ENCODE results near the gene SYNDIG1. TPM values are rescaled to one million over a fixed set of nuclear protein-coding genes. Genes with fewer than 3 reads are reported as not detected.

Gene SYNDIG1
- total RNA-seq, 4 donors from 2014 or later = 0.27 to 0.32 TPM; not detected in 2

GRCh38 chr20:24547967-24548366 lies 78.5 kb downstream of the SYNDIG1 start:
- no peaks in the 10 kb centered on the region for H3K27me3 ChIP-seq
- TF ChIP-seq CTCF (IDR thresholded peaks at IDR 0.05) (no peak), POLR2AphosphoS5 (IDR thresholded peaks at IDR 0.05) (no peak), POLR2A (IDR thresholded peaks at IDR 0.05) (no peak), EP300 (IDR thresholded peaks at IDR 0.05; ENCODE audit: low read depth) (no peak)
- 61 to 83% methylated on average over 5 to 10 of the region's 10 CpGs for WGBS, 2 donors (ENCODE audit: low coverage in 1 of 2)
- H3K9me3 ChIP-seq = no peaks in the 10 kb centered on the region
- H3K36me3 ChIP-seq = no peaks in the 10 kb centered on the region
- H3K4me1 ChIP-seq = no peaks in the 10 kb centered on the region
- no peak overlapping the region for H3K4me3 ChIP-seq
- H3K27ac ChIP-seq = no peak overlapping the region
- intact Hi-C loops (cut with DNase I; ENCODE audit: low total_unique reads) = no loop called here
- no peak for DNase-seq
- in situ Hi-C loops (cut with MboI; ENCODE audit: low pct_ligation_motif_present in 1 of 4, low pct_unique_long_range_greater_than_20kb in 1 of 4, low sequenced_read_pairs in 3 of 4) = no loop called here

DNA sequence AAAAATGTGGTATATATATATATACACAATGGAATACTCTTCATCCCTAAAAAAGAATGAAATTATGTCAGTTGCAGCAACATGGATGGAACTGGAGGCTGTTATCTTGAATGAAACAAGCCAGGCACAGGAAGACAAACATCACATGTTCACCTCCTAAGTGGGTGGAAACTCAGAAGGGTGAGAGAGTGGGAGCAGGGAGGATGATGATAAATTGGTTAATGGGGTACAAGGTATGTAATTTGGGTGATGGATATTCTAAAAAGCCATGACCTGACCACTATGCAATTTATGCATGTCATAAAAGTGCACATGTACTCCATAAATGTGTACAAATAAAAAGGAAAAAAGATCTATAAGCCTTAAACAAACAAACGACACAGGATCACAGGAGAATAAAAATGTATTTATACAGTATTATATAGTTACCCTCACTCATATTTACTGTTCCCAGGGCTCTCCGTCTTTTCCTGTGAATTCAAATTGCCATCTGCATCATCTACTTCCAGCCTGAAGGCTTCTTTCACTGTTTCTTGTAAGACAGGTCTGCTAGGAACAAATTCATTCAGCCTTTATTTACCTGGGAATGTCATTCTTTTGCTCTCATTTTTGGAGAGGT lies 89.8 kb downstream of the SYNDIG1 start:
- H3K4me3 ChIP-seq = no peak overlapping the region
- in situ Hi-C loops (cut with MboI; ENCODE audit: low pct_ligation_motif_present in 1 of 4, low pct_unique_long_range_greater_than_20kb in 1 of 4, low sequenced_read_pairs in 3 of 4) = no loop called here
- no peaks in the 10 kb centered on the region for H3K27me3 ChIP-seq
- no peaks in the 10 kb centered on the region for H3K9me3 ChIP-seq
- TF ChIP-seq POLR2AphosphoS5 (IDR thresholded peaks at IDR 0.05) (no peak), EP300 (IDR thresholded peaks at IDR 0.05; ENCODE audit: low read depth) (no peak), CTCF (IDR thresholded peaks at IDR 0.05) (no peak), POLR2A (IDR thresholded peaks at IDR 0.05) (no peak)
- H3K36me3 ChIP-seq = no peaks in the 10 kb centered on the region
- no peak overlapping the region for H3K27ac ChIP-seq
- intact Hi-C loops (cut with DNase I; ENCODE audit: low total_unique reads) = no loop called here
- whole genome bisulfite sequencing, 2 donors (ENCODE audit: low coverage in 1 of 2) = 32 to 51% methylated on average over 2 of the region's 2 CpGs
- DNase-seq = no peak
- no peaks in the 10 kb centered on the region for H3K4me1 ChIP-seq

DNA sequence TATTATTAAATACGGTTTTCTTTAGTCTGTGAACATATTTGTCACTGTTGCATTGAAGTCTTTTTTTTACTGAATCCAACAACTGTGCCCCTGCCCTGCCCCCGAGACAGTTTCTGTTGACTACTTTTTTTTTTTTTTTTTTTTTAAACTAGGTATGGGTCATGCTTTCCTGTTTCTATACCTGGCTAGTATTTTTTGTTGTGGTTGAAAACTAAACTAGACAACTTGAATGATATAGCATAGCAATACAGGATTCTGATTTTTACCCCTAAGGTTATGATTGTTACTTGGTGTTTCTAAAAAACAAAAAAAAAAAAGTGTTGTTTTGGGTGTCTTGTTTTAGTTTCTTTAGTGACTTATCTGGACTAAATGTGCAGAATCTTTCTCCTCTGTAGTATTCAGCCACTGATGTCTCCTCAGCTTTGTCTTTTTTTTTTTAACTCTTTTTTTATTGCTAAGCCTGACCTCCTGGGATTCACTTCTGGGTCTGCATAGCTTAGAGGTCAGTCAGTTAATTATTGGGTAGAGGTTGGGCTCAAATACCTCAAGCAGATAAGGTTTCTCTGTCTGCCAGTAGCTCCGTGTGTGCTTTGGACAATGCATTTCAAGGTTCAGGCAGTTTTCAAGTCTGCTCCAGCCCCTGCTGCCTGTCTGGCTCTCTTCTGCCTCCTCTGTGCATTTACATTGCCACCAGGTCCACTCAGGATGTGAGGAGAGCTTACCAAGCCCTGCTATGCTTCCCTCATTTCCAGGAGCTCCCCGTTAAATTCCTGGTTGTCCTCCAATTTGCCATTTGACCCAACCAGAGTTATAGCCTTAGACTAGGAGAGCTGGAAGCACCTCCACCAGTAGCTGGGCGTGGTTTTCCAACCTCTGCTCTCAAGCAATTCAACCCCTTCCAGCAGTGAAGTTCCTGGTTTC lies 91.4 kb downstream of the SYNDIG1 start:
- intact Hi-C loops (cut with DNase I; ENCODE audit: low total_unique reads) (no loop called here), in situ Hi-C loops (cut with MboI; ENCODE audit: low pct_ligation_motif_present in 1 of 4, low pct_unique_long_range_greater_than_20kb in 1 of 4, low sequenced_read_pairs in 3 of 4) (no loop called here)
- no peak for DNase-seq
- H3K4me3 ChIP-seq = no peak overlapping the region
- no peaks in the 10 kb centered on the region for H3K9me3 ChIP-seq
- no peak for TF ChIP-seq CTCF (IDR thresholded peaks at IDR 0.05)
- no peak for TF ChIP-seq EP300 (IDR thresholded peaks at IDR 0.05; ENCODE audit: low read depth)
- no peak for TF ChIP-seq POLR2A (IDR thresholded peaks at IDR 0.05)
- 59 to 64% methylated on average over 2 to 5 of the region's 5 CpGs for WGBS, 2 donors (ENCODE audit: low coverage in 1 of 2)
- no peaks in the 10 kb centered on the region for H3K36me3 ChIP-seq
- no peak overlapping the region for H3K27ac ChIP-seq
- H3K4me1 ChIP-seq = no peaks in the 10 kb centered on the region
- no peaks in the 10 kb centered on the region for H3K27me3 ChIP-seq

- 89 to 91% methylated on average over 1 to 2 of the region's 2 CpGs for WGBS, 2 donors (ENCODE audit: low coverage in 1 of 2)
- in situ Hi-C loops (cut with MboI; ENCODE audit: low pct_ligation_motif_present in 1 of 4, low pct_unique_long_range_greater_than_20kb in 1 of 4, low sequenced_read_pairs in 3 of 4) = no loop called here
- Histone ChIP-seq H3K27me3 (no peaks in the 10 kb centered on the region), H3K4me3 (no peak overlapping the region), H3K27ac (no peak overlapping the region), H3K36me3 (no peaks in the 10 kb centered on the region), H3K4me1 (no peaks in the 10 kb centered on the region), H3K9me3 (no peaks in the 10 kb centered on the region)
- TF ChIP-seq CTCF (IDR thresholded peaks at IDR 0.05) (no peak), POLR2AphosphoS5 (IDR thresholded peaks at IDR 0.05) (no peak), EP300 (IDR thresholded peaks at IDR 0.05; ENCODE audit: low read depth) (no peak), POLR2A (IDR thresholded peaks at IDR 0.05) (no peak)
- DNase-seq = no peak
- intact Hi-C loops (cut with DNase I; ENCODE audit: low total_unique reads) = no loop called here
Observed at GRCh38 chr20:24565835-24566351, 96.5 kb downstream of the SYNDIG1 start.

Measured in transverse colon (tissue), 4 donors.